HEK293 (cell line): Measurements from ENCODE around the gene KRT8.

Experiments
- OVOL3 ChIP-seq: fragments of 450-650 bp; formaldehyde crosslinking; IDR thresholded peaks from 2 replicates; pipeline ENCODE4 v1.5.1; 2016; ENCODE audit warnings: missing biosample characterization, missing genetic modification characterization
- YY1 ChIP-seq: fragments of 450-650 bp; formaldehyde crosslinking; IDR thresholded peaks from 2 replicates; pipeline ENCODE4 v1.5.1; 2018; ENCODE audit warnings: missing biosample characterization, missing genetic modification characterization
- ZNF121 ChIP-seq: fragments of 450-650 bp; formaldehyde crosslinking; IDR thresholded peaks from 2 replicates; pipeline ENCODE4 v1.5.1; 2016; ENCODE audit warnings: missing biosample characterization, missing genetic modification characterization
- ZNF211 ChIP-seq: fragments of 450-650 bp; formaldehyde crosslinking; IDR thresholded peaks from 2 replicates; pipeline ENCODE4 v1.5.1; 2016; ENCODE audit warnings: low read depth, missing biosample characterization, missing genetic modification characterization
- ZNF274 ChIP-seq, 2 experiments: fragments of 200-500 bp in 1 of 2; fragments of 450-650 bp in 1 of 2; sonication (Bioruptor generic) in 1 of 2; formaldehyde crosslinking in 1 of 2; IDR thresholded peaks; 2 replicates each; pipeline versions ENCODE4 v1.5.1 to v1.6.1; 2014 to 2016; ENCODE audit warnings: borderline replicate concordance in 1 of 2, inconsistent platforms in 1 of 2, low read length in 1 of 2, missing biosample characterization in 1 of 2, missing genetic modification characterization in 1 of 2
- ZNF530 ChIP-seq: fragments of 450-650 bp; formaldehyde crosslinking; IDR thresholded peaks from 2 replicates; pipeline ENCODE4 v1.5.1; 2016; ENCODE audit warnings: low read depth, missing biosample characterization, missing genetic modification characterization
- ZNF561 ChIP-seq: fragments of 450-650 bp; IDR thresholded peaks from 2 replicates; pipeline ENCODE4 v1.5.1; 2018; ENCODE audit warnings: missing biosample characterization, missing genetic modification characterization, borderline replicate concordance
- ZNF777 ChIP-seq: fragments of 450-650 bp; formaldehyde crosslinking; IDR thresholded peaks from 2 replicates; pipeline ENCODE4 v1.5.1; 2017; ENCODE audit warnings: missing biosample characterization, missing genetic modification characterization, borderline replicate concordance
- ZNF791 ChIP-seq: fragments of 450-650 bp; formaldehyde crosslinking; IDR thresholded peaks from 2 replicates; pipeline ENCODE4 v1.5.1; 2016; ENCODE audit warnings: missing biosample characterization, missing genetic modification characterization
- TF ChIP-seq, protein P1 (sequence below): fragments of 450-650 bp; formaldehyde crosslinking; IDR thresholded peaks from 2 replicates; pipeline ENCODE4 v1.5.1; 2016; ENCODE audit warnings: missing biosample characterization, missing genetic modification characterization

DNA sequence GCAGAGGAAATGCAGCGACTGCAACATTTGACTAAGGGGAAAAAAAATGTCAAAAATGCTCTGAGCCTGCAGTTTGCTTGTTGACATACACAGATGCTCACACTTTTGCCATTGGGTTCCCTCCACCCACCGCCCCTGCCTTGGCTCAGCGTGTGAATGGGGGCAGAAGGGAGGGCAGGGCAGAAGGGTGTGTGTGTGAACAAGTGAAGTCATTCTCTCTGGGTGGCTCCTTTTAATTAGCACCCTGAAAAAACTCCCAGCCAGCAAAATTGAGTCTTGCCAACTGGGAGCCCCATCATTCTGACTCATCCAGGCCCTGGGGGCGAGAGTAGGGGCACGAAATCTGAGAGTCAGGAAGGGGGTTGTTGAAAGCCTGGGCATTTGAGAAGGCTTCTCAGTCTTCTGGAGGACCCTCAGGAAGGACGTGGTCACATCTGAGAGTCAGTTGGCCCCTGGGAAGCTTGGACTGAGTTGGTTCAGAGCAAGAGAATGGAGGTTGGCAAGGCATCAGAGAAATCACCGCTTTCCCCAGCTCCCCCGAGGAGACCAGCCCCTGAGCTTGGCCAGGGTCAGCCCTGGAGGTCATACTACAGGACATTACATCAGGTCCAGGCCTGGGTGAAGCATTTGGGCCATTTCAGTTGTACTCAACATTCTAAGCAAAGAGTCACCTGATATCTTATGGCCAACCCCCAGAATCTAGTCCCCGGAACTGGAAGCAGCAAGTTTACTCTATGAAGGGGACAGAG, 33.4 kb downstream of the KRT8 start:
- TF ChIP-seq ZNF791 (tag by site-specific recombination) (no peak), OVOL3 (tag by site-specific recombination) (no peak), YY1 (tag by site-specific recombination) (no peak), ZNF211 (tag by site-specific recombination) (no peak), ZNF777 (no peak), ZNF561 (tag by site-specific recombination) (no peak), ZNF121 (tag by site-specific recombination) (no peak), ZNF530 (tag by site-specific recombination) (no peak), ZNF274 (IDR thresholded peaks at IDR 0.05; ENCODE audit: low read length) (no peak), ZNF274 (tag by site-specific recombination; IDR thresholded peaks at IDR 0.05; ENCODE audit: borderline replicate concordance) (no peak)
- TF ChIP-seq, protein P1, sequence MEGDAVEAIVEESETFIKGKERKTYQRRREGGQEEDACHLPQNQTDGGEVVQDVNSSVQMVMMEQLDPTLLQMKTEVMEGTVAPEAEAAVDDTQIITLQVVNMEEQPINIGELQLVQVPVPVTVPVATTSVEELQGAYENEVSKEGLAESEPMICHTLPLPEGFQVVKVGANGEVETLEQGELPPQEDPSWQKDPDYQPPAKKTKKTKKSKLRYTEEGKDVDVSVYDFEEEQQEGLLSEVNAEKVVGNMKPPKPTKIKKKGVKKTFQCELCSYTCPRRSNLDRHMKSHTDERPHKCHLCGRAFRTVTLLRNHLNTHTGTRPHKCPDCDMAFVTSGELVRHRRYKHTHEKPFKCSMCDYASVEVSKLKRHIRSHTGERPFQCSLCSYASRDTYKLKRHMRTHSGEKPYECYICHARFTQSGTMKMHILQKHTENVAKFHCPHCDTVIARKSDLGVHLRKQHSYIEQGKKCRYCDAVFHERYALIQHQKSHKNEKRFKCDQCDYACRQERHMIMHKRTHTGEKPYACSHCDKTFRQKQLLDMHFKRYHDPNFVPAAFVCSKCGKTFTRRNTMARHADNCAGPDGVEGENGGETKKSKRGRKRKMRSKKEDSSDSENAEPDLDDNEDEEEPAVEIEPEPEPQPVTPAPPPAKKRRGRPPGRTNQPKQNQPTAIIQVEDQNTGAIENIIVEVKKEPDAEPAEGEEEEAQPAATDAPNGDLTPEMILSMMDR (tag by site-specific recombination), result no peak
